DMS53 treated with DMSO at 0.1 percent for 48 hours (cell line): Measurements from ENCODE around the gene HOXD4.

Experiments
- DNase-seq: peaks from one replicate; lab custom pipeline; 2025; ENCODE audit not compliant: unreplicated experiment; lab: John Stamatoyannopoulos, UW

Gene HOXD4

DNA sequence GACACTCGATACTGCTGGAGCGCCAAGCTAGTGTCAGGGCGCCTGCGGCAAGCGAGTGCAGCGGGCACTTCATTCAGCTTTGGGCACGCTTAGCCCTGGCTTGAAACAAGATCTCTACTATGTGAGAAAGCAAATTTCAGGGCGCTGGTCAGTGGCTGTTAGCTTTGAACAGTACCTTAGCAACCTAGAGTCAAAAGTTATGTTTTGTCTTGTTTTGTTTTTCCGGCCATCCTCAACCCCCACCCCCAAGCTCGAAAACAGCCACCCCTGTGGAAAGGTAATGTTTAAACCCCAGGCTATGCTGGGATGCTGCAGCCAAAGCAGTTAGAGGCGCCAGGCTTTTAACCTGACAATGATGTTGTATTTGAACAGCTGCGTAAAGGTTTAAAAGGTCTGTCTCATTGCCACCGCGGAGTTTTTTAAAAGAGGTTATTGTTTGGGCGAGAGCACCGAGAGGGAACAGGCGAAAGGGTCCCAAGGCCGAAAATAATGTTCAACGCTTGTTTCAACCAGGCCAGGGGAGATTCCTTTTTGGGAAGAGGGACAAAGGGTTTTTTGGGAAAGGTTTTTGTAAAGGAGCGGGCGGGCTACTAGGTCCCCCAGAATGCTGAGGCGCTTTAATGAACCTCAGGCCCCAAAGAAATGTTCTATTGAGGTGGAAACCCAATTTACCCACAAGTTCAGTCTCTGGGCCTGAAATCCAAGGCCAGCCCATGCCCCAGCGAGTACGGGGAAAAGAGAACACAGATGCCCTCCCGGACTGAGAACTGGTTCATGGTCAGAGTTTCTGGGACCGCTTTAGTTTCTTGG is 37.0 kb upstream of the HOXD4 start:
- peak; percentile 79 for DNase-seq

DNA sequence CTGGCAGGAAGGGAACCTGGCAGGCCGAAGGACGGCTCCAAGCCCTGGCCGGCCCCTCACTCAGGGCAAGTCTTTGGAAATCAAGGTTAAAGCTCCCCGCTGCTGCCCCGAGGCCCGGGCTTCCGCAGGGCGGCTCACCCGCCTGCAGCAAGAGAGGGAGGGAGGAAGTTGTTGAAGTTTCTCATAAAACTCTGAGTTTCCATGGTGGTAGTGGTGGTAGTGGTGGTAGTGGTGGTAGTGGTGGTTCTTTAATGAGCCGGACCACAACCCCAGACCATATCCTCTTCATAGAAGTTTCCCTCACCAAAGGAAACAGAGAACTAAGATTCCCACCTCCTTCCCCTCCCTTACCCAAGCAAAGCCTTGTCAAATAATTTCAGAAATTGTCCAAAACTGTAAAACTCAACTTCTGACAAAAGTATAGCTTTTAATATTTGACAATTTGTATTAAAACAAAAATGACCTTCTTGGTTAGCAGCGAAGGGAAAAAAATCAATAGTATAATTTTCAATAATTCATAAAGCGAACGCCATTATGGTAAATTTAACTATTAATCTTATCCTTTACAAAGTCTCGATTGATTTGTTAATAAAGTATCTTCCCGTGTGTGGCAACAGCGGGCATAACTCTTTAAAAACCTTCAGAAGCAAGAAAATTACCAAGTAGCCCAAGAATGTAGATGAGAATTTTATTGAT is 36.3 kb upstream of the HOXD4 start:
- no peak for DNase-seq

GRCh38 chr2:176115883-176116813 is 35.2 kb upstream of the HOXD4 start, which contains the start of gene HOXD10:
Gene HOXD10 (plus strand): TSS chr2:176116778. CDS start chr2:176116834, 56 bp downstream.
- DNase-seq, result peak; percentile 55

GRCh38 chr2:176117162-176117822 is 34.1 kb upstream of the HOXD4 start:
- DNase-seq, result no peak

GRCh38 chr2:176117823-176118371 is 33.5 kb upstream of the HOXD4 start:
- DNase-seq, result no peak

- peak; percentile 58 for DNase-seq
Measured at GRCh38 chr2:176118601-176119339, 32.6 kb upstream of the HOXD4 start.

DNA sequence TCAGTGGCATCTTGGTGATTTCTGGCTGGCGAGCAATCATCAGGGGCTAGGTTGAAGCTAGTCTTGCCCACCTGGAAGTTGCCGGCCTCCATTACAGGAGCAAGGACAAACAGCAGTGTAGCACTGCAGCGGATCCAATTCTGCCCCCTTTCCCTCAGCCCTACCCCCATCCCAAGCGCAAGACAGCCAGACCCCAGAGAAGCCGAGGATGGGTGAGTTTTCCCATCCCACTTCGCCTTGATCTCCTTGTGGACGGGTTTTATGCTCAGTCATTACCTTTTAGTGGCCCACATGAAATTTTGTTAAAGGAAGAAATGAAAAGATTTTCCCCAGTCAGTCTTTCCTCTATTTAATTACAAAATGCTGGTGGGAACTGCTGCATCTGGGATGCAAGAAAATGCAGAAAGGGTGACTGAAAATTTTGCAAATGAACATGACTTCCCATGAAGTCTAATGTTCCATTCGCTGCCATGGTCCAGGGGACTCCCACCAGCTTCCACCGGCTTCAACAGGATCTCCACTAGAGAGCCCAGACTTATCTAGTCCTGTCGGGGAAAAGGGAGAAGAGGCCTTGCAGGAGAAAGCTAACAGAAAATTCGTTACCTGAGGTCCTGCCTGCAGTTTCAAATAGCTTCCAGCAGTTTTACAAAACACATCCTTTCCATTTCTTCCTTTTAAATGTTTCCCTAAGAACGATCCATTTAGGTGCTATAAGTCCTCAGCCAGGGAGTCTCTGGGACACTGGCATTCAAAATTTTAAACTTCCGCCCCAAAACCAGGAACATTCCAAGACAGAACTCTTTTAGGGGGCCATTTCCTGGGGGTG is 30.8 kb upstream of the HOXD4 start:
- no peak for DNase-seq

GRCh38 chr2:176121190-176122051 is 29.9 kb upstream of the HOXD4 start:
- DNase-seq, result no peak

DNA sequence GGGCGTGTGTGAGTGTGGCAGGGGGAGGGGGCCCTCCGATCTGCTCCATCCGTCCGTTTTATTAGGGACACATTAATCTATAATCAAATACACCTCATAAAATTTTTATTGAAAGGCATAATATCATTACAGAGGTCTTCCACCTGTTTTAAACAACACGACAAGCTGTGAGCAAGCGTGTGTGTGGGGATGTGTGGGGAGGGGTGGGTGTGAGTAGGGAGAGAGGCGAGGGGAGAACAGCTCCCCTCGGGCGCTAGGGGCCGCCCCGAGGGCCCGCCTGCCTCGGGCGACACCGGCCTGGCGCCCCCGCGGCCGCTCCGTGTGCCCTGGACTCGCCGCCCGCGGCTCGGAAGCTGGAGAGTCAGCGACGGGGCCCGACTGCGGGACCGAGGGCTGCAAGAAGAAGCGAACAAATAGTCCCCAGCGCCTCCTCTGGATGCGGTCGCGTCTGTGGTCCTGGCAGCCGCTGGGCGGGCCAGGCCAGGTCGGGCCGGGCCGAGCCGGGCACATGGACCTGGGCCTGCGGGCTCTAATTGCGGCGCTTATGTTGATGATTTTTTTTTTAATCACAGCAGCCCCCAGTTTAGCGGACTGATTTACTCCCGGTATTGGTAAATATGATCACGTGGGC is 29.2 kb upstream of the HOXD4 start:
- peak; percentile 88 for DNase-seq

DNA sequence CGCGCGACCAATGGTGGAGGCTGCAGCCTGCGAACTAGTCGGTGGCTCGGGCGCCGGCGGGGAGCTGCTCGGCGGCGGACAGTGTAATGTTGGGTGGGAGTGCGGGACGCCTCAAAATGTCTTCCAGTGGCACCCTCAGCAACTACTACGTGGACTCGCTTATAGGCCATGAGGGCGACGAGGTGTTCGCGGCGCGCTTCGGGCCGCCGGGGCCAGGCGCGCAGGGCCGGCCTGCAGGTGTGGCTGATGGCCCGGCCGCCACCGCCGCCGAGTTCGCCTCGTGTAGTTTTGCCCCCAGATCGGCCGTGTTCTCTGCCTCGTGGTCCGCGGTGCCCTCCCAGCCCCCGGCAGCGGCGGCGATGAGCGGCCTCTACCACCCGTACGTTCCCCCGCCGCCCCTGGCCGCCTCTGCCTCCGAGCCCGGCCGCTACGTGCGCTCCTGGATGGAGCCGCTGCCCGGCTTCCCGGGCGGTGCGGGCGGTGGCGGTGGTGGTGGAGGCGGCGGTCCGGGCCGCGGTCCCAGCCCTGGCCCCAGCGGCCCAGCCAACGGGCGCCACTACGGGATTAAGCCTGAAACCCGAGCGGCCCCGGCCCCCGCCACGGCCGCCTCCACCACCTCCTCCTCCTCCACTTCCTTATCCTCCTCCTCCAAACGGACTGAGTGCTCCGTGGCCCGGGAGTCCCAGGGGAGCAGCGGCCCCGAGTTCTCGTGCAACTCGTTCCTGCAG is 28.5 kb upstream of the HOXD4 start, which contains the start of gene HOXD9:
Gene HOXD9, plus strand, starts transcription at position 37 of the 728 bp plus-strand sequence. Its CDS starts 50 bp downstream, at position 87.
- no peak for DNase-seq

GRCh38 chr2:176123411-176124109 is 27.8 kb upstream of the HOXD4 start:
- DNase-seq, result no peak

- DNase-seq, result no peak
Measured at GRCh38 chr2:176124110-176124946, 27.0 kb upstream of the HOXD4 start.

GRCh38 chr2:176124947-176125771 is 26.2 kb upstream of the HOXD4 start:
- DNase-seq, result no peak

DNA sequence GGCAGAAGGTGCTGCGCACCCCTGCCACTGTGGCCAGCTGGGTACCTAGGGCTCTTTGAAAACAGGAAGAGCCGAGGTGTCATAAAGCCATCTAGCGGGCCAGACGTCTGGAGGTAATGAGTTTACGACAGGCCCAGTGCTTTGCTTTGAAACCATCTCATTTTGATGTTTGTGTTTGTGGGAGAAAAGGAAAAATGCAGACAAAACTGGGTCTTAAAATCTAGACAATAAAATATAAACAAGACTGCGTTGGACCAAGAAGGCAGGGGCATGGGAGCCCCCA is 25.6 kb upstream of the HOXD4 start:
- DNase-seq, result no peak
